Activated T-helper 1 cell treated with Interleukin-2 at 50 U/mL for 16 hours (primary cell): ENCODE measurements around the gene PAPLN.
"Not testable (repeated sequence)": the region's sequence is repeated elsewhere in the genome, so short reads cannot be mapped to it uniquely, and the experiment has no call there.

ENCODE experiments used
- DNase-seq: peaks from one replicate; pipeline ENCODE4 v3.0.0-alpha.2; 2020; ENCODE audit warnings: low read depth

The PAPLN gene, protein sequence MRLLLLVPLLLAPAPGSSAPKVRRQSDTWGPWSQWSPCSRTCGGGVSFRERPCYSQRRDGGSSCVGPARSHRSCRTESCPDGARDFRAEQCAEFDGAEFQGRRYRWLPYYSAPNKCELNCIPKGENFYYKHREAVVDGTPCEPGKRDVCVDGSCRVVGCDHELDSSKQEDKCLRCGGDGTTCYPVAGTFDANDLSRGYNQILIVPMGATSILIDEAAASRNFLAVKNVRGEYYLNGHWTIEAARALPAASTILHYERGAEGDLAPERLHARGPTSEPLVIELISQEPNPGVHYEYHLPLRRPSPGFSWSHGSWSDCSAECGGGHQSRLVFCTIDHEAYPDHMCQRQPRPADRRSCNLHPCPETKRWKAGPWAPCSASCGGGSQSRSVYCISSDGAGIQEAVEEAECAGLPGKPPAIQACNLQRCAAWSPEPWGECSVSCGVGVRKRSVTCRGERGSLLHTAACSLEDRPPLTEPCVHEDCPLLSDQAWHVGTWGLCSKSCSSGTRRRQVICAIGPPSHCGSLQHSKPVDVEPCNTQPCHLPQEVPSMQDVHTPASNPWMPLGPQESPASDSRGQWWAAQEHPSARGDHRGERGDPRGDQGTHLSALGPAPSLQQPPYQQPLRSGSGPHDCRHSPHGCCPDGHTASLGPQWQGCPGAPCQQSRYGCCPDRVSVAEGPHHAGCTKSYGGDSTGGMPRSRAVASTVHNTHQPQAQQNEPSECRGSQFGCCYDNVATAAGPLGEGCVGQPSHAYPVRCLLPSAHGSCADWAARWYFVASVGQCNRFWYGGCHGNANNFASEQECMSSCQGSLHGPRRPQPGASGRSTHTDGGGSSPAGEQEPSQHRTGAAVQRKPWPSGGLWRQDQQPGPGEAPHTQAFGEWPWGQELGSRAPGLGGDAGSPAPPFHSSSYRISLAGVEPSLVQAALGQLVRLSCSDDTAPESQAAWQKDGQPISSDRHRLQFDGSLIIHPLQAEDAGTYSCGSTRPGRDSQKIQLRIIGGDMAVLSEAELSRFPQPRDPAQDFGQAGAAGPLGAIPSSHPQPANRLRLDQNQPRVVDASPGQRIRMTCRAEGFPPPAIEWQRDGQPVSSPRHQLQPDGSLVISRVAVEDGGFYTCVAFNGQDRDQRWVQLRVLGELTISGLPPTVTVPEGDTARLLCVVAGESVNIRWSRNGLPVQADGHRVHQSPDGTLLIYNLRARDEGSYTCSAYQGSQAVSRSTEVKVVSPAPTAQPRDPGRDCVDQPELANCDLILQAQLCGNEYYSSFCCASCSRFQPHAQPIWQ

DNA sequence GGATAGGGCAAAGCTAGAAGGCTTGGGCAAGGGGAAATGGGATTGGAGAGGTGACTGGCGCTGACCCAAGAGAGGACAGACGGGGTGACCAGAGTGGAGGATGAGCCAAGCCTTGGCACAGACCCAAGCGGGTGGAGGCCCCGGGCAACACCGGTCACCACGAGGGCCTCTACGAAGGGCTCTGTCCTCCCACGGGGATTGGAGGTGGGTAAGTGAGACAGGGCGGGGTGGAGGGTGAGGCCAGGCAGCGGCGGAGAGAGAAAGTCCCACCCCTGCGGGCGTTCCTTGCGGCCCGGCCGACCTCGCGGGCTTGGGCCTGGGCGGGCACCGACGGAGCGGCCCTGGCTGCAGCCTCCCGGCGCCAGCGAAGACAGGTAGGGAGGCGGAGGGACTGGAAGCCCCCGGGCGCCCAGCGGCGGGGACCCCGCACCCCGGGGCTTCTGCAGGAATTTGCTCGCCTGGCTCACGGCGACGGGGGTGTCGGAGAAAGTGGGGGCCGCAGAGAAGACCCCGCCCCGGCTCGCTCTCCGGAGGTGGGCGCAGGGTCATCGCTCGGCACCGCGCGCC lies at the start of gene PAPLN:
PAPLN (plus strand) TSS at position 288 of the 567 bp plus-strand sequence. CDS start 2,273 bp downstream, outside the sequence.
- no peak for DNase-seq

GRCh38 chr14:73188501-73188911 lies 48.8 kb upstream of the PAPLN start:
- no peak for DNase-seq

DNA sequence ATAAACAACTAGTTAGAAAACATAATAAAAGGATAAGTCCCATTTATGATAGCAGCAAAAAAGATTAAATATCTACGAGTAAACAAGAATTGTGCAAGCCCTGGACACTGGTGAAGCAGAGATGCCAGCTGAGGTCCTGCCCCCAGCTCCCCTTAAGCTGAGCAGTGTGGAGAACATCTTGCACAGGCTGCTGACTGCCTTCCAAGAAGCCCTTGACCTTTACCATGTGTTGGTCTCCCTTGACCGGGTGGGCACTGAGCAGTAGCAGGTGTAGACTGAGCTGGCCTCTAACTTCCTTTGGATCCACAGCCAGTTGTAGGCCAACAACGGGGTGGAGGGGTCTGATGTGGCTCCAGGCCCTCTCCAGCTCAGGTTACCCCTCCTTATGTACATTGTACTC lies 47.7 kb upstream of the PAPLN start:
- DNase-seq = no peak

- DNase-seq = no peak
Observed at GRCh38 chr14:73191441-73191840, 45.9 kb upstream of the PAPLN start.

DNA sequence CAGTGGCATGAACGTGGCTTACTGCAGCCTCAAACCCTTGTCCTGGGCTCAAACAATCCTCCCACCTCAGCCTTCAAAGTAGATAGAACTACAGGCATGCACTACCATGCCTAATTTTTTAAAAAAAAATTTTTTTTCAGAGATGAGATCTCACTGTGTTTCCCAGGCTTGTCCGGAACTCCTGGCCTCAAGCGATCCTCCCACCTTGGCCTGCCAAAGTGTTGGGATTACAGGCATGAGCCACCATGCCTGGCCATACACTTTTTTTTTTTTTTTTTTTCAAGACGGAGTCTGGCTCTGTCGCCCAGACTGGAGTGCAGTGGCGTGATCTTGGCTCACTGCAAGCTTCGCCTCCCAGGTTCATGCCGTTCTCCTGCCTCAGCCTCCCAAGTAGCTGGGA lies 43.0 kb upstream of the PAPLN start:
- DNase-seq = not testable (repeated sequence)

DNA sequence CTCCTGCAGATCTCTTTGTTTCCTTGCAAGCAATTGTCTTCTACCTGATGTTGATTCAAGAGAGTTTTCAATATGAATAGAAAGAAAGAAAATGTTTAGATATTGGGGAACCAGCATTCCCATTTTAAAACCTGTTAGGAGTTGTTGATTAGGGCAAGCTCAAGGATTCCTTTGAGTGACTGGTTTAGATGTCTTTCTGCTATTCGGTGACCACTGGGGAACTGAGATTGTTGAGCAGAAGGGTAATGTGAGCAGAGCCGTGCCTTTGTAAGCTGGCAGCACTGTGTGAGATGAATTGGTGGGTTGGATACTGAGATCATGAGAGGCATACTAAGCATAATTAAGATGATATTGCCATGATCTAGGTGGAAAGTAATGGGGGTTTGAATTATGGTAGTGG lies 39.1 kb upstream of the PAPLN start:
- no peak for DNase-seq

DNA sequence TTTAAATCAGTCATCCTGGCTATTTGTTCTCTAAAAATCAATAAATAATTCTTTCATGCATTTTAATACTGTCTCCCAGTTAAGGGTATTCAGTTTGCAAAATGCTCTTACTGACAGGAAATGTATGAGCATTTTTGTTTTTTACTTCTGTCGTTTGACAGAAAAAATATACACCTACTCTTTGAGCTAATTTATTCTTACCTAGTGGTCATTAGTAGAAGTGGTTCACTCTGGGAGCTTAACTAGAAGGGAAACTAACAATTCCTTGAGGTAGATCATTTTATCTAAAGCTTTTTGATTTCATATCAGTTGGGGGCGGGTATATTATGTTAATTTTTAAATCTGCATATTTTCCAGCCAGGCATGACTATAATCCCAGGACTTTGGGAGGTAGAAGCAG lies 33.8 kb upstream of the PAPLN start:
- no peak for DNase-seq

GRCh38 chr14:73207615-73208014 lies 29.7 kb upstream of the PAPLN start:
- DNase-seq = no peak

GRCh38 chr14:73208390-73208789 lies 28.9 kb upstream of the PAPLN start:
- no peak for DNase-seq

DNA sequence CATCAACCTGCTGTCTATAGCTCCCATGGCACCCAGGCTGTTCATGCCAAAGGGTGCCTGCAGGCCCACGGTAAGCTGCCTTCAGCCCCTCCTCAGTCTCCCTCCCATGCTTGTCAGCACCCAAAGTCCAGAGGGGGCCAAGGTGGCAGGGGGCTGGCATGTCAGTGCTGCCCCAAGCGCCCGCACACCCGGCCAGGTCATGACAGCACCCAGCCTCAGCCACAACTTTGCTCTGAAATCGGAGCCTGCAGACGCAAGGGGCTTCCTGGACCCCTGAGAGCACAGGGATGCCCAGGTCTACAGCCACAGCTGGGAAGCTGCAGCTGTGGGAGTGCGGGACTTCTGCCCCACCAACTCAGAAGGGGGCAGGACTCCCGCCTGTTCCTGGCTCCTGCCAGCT lies 28.5 kb upstream of the PAPLN start:
- DNase-seq = no peak

GRCh38 chr14:73209953-73210352 lies 27.4 kb upstream of the PAPLN start:
- no peak for DNase-seq

GRCh38 chr14:73211251-73212040 lies 25.9 kb upstream of the PAPLN start:
- DNase-seq = no peak

DNA sequence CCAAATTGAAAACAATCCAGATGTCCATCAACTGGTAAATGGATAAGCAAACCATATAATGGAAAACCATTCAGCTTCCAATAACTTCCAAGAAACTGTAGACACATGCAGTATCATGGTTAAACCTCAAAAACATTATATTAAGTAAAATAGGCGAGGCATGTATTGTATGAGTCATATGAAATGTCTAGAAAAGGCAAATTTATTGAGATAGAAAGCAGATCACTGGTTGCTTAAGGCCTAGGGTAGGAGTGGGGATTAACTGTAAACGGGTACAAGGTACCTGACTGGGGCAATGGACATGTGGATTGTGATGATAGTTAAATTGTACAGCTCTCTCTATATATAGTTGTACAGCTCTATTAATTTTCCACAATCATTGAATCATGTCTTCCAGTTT lies 21.3 kb upstream of the PAPLN start:
- DNase-seq = no peak

GRCh38 chr14:73217411-73217810 lies 19.9 kb upstream of the PAPLN start:
- DNase-seq = no peak

DNA sequence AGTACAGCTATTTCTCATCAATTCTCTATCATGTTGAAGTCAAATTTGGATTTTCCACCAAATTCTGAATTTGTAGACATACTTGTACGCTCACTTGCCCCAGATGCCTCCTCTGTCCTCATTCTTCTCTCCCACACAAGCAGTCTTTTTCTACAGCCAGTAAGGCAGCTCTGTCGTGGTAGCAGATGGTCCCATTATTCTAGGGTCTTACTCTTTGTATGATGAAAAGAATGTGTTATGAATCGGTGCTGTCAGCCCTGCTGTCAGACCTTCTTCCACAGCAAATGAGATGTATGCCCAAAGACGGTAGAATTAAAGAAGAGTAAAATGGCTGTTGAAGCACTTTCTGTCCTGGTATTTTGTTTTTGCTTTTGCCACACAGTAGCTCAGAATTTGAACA lies 17.2 kb upstream of the PAPLN start:
- DNase-seq = no peak

GRCh38 chr14:73220634-73221033 lies 16.7 kb upstream of the PAPLN start:
- no peak for DNase-seq

- DNase-seq = no peak
Observed at GRCh38 chr14:73221945-73222344, 15.4 kb upstream of the PAPLN start.

- no peak for DNase-seq
Observed at GRCh38 chr14:73223049-73223448, 14.3 kb upstream of the PAPLN start.

GRCh38 chr14:73225496-73225895 lies 11.8 kb upstream of the PAPLN start:
- DNase-seq = no peak

DNA sequence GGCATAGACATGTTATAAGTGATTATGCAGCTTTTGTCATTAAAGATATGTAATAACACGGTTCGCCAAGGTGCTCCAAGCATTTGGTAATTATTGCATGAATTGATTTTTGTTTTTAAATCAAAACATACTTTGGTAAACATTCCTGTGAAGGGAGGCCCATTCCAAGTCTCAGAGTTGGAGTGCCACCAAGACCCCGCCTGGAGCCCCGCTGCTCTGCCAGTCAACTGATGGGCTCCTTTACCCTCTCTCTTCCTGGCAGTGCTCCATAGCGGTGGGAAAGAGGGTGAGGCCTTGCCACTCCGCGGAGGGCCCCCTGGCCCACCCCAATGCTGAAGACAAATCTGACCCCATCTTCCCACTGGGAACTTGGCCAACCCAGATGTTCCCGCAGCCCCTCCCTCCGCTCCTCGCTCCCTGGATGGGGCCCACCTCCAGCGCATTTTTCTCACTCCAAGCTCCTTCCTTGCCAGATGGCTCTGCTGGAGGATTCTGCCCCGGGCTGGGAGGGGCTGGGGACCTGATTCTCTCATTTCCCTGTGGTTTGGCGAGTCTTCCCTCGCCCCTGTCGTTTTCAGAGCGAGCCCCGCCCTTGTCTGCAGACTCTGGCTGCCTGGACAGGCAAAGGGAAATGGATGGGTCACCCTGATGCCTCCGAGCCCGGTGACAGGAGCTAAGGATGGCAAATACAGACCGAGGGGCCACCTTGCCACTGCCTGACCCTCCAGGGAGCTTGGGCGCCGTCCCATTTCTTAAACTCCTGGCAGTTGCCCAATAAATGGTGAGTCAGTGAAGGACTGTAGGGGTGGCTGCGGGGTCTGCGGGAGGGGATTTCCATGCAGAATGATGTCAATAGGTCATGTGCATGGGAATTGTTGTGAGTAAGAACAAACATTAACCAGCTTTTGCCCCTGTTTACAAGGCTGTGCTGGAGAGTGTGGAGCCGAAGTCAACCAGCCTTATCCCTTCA lies 9.2 kb upstream of the PAPLN start:
- no peak for DNase-seq
